Loucy (cell line): ENCODE measurements around the gene CETN2.

Source experiments
- CTCF ChIP-seq: fragments of 200-600 bp; sonication (generic); conservative IDR thresholded peaks from 2 replicates; pipeline ENCODE4 v1.5.1; 2014; ENCODE audit warnings: mild to moderate bottlenecking, antibody characterized with exemption, low read length
- EZH2phosphoT487 ChIP-seq: fragments of 200-600 bp; IDR thresholded peaks from 2 replicates; pipeline ENCODE4 v1.6.1; 2018; ENCODE audit warnings: antibody characterized with exemption, mild to moderate bottlenecking, moderate library complexity, borderline replicate concordance

GRCh38 chrX:152833378-152833777, 2.8 kb upstream of the CETN2 start:
- TF ChIP-seq CTCF, result no peak
- no peak for TF ChIP-seq EZH2phosphoT487
